Panc1 (cell line): Measurements from ENCODE around the gene TM4SF4.

Experiments
- CTCF ChIP-seq: fragments of 450-650 bp; IDR thresholded peaks from 2 replicates; pipeline ENCODE4 v1.5.1; 2017; ENCODE audit warnings: mild to moderate bottlenecking
- POLR2AphosphoS5 ChIP-seq: IDR thresholded peaks from 2 replicates; pipeline ENCODE4 v1.6.1; 2012; ENCODE audit warnings: mild to moderate bottlenecking, low read depth, low read length, moderate library complexity

- TF ChIP-seq POLR2AphosphoS5 (no peak), CTCF (no peak)
Observed at GRCh38 chr3:149448331-149448831, 26.1 kb upstream of the TM4SF4 start.
